ENCODE data around the gene SH2B3.

- TF ChIP-seq POLR2AphosphoS5 (IDR thresholded peaks at IDR 0.05; ENCODE audit: insufficient read depth, low read depth, low read length) (no peak), JUN (IDR thresholded peaks at IDR 0.05; ENCODE audit: borderline replicate concordance, insufficient read depth, insufficient read length, low read depth) (no peak), CTCF (IDR thresholded peaks at IDR 0.05; ENCODE audit: extremely low read depth in 1 of 2, insufficient read depth in 1 of 2, low read depth in 1 of 2, low read length in 2 of 2) (no peak), EZH2 (IDR thresholded peaks at IDR 0.05; ENCODE audit: borderline replicate concordance, low read depth, low read length, severe bottlenecking) (no peak), POLR2A (IDR thresholded peaks at IDR 0.05; ENCODE audit: low read depth, low read length) (no peak)
Measured at GRCh38 chr12:111488798-111489197, 83.1 kb downstream of the SH2B3 start.

Measured in endothelial cell of umbilical vein (primary cell).